ENCODE results near the gene SETD5.

- TF ChIP-seq CTCF (IDR thresholded peaks at IDR 0.05) (no peak), POLR2A (IDR thresholded peaks at IDR 0.05) (no peak), EP300 (IDR thresholded peaks at IDR 0.05) (no peak)
Observed at GRCh38 chr3:9386078-9386459, 11.3 kb upstream of the SETD5 start.
